Retinal pigment epithelial cell (primary cell): ENCODE data around the gene PIGW.

Experiments
- DNase-seq: peaks from one replicate; pipeline ENCODE4 v3.0.0-alpha.2; 2010; ENCODE audit warnings: low read depth
- H3K4me3 ChIP-seq: 2 replicates; pipeline ENCODE4 v1.5.1; 2011; ENCODE audit warnings: mild to moderate bottlenecking, low read length, control low read depth, moderate library complexity
- TF ChIP-seq, protein P1 (sequence below): conservative IDR thresholded peaks from 2 replicates; pipeline ENCODE4 v1.5.1; 2011; ENCODE audit warnings: low read depth, low read length, control low read depth, inconsistent platforms

Gene PIGW

DNA sequence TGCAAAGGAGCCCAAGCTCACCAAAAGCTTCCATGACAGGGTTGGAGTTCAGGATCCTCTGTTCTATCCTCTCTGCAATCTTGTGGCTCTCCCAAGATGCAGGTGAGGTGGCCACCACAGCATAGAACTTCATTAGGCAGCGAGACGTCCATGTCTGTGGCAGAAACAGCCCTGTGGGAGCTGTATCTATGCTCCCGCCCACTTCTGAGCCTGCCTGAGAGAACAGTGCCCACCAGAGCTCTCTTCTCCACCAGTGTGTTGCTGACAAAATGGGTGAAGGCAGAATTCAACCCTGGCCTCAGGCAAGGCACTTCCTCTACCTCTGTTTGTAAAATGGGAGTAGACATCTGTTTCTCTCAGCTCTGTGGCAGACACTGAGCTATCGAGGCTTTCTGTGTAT is 18.9 kb upstream of the PIGW start:
- H3K4me3 ChIP-seq = no peak overlapping the region
- no peak for DNase-seq
- TF ChIP-seq, protein P1, sequence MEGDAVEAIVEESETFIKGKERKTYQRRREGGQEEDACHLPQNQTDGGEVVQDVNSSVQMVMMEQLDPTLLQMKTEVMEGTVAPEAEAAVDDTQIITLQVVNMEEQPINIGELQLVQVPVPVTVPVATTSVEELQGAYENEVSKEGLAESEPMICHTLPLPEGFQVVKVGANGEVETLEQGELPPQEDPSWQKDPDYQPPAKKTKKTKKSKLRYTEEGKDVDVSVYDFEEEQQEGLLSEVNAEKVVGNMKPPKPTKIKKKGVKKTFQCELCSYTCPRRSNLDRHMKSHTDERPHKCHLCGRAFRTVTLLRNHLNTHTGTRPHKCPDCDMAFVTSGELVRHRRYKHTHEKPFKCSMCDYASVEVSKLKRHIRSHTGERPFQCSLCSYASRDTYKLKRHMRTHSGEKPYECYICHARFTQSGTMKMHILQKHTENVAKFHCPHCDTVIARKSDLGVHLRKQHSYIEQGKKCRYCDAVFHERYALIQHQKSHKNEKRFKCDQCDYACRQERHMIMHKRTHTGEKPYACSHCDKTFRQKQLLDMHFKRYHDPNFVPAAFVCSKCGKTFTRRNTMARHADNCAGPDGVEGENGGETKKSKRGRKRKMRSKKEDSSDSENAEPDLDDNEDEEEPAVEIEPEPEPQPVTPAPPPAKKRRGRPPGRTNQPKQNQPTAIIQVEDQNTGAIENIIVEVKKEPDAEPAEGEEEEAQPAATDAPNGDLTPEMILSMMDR = no peak

DNA sequence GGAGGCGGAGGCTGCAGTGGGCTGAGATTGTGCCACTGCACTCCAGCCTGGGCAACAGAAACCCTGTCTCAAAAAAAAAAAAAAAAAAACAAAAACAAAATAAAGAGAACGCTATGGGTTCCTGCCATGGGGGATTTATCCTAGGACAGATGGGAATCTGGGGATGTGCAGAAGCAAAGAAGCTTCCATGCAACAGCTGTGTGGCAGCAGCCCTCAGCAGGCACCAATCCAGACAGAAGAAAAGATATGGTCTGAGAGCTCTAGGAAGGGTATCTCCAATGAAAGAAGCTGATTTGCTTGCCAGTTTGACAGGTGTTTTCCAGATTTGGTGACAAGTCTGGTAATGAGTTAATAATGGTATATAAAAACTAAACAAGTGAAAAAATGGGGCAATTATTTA is 11.7 kb upstream of the PIGW start:
- no peak overlapping the region for H3K4me3 ChIP-seq
- TF ChIP-seq, protein P1 = no peak
- DNase-seq = no peak

- H3K4me3 ChIP-seq = no peak overlapping the region
- no peak for DNase-seq
- TF ChIP-seq, protein P1 = no peak
These were observed 10.3 kb upstream of the PIGW start for GRCh38 chr17:36524428-36524876.

DNA sequence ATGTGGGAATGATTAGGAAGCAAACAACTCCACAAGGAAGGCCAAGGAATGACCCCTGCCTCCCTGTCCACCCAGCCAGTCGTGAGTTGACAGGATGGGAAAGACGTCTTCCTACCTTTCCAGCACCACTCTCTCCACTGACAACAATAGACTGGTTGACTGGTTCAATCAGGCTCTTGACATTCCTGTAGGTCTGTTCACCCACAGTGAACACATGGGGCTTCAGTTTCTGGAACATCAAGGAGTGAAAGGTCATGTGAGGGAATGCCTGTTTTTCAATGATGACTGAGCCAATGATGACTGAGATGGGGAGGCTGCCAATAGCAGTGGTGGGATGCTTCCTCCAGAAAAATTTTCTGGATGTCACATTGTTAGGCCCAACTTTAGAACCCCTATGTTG is 9.7 kb upstream of the PIGW start:
- DNase-seq = no peak
- TF ChIP-seq, protein P1 = no peak
- no peak overlapping the region for H3K4me3 ChIP-seq

- TF ChIP-seq, protein P1 = no peak
- H3K4me3 ChIP-seq = no peak overlapping the region
- no peak for DNase-seq
These were observed 8.9 kb upstream of the PIGW start for GRCh38 chr17:36525888-36526287.

- H3K4me3 ChIP-seq = no peak overlapping the region
- TF ChIP-seq, protein P1 = no peak
- no peak for DNase-seq
These were observed 7.1 kb upstream of the PIGW start for GRCh38 chr17:36527621-36528250.

DNA sequence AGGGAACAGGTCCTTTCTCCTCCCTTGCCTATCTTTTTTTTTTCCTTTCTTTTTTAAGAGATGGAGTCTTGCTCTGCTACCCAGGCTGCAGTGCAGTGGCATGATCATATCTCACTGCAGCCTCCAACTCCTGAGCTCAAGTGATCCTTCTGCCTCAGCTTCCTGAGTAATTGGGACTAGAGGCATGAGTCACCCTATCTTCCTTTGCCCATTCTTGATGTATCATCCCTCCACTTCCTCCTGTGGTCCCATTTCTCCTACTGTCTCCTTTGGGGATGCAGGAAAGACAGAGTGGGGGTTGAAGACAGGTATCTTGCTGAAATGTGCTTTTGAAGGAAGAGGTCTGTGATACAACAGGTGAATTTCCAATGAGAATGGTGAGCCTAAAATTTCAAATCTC is 5.7 kb upstream of the PIGW start:
- no peak for DNase-seq
- H3K4me3 ChIP-seq = no peak overlapping the region
- TF ChIP-seq, protein P1 = no peak
